ENCODE measurements around the gene TMEM132E.

The TMEM132E gene

DNA sequence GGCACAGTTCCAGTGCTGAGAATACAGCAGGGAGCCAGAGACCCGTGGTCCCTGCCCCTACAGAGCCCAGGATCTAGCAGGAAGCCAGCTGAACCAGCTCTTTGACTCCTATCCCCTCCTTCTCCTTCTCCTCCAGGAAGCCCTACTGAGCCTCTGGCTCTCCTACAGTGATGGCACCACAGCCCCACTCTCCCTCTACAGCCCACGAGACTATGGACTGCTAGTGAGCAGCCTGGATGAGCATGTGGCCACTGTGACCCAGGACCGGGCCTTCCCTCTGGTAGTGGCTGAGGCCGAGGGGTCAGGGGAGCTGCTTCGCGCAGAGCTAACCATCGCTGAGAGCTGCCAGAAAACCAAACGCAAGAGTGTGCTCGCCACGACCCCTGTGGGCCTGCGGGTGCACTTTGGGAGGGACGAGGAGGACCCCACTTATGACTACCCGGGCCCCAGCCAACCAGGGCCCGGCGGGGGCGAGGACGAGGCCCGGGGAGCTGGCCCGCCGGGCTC is 57.7 kb downstream of the TMEM132E start:
- no peak for DNase-seq

DNA sequence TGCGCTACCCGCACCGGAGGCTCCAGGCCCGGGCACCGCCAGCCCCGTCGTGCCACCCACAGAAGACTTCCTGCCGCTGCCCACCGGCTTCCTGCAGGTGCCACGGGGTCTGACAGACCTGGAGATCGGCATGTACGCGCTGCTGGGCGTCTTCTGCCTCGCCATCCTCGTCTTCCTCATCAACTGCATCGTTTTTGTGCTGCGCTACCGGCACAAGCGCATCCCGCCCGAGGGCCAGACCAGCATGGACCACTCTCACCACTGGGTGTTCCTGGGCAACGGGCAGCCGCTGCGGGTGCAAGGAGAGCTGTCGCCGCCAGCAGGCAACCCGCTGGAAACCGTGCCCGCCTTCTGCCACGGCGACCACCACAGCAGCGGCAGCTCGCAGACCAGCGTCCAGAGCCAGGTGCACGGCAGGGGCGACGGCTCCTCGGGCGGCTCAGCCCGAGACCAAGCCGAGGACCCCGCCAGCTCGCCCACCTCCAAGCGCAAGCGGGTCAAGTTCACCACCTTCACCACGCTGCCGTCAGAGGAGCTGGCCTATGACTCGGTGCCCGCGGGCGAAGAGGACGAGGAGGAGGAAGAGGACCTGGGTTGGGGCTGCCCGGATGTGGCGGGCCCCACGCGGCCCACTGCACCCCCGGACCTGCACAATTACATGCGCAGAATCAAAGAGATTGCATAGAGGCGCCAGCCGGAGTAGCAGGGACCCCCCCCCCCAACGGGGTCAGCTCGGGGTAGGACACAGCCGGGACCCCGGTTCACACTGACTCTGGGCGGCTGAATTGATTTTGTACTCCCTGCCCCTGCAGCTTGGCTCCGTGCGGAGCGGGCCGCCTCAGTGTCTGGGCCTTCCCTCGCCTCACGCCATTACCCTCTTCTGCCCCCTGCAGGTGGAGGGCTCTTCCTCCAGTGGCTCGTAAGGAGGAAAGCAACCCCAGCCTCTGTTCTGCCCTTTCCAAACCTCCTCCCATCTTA is 58.5 kb downstream of the TMEM132E start:
- DNase-seq: peak; percentile 79

- no peak for DNase-seq
Observed at GRCh38 chr17:34638526-34639260, 59.3 kb downstream of the TMEM132E start.

DNA sequence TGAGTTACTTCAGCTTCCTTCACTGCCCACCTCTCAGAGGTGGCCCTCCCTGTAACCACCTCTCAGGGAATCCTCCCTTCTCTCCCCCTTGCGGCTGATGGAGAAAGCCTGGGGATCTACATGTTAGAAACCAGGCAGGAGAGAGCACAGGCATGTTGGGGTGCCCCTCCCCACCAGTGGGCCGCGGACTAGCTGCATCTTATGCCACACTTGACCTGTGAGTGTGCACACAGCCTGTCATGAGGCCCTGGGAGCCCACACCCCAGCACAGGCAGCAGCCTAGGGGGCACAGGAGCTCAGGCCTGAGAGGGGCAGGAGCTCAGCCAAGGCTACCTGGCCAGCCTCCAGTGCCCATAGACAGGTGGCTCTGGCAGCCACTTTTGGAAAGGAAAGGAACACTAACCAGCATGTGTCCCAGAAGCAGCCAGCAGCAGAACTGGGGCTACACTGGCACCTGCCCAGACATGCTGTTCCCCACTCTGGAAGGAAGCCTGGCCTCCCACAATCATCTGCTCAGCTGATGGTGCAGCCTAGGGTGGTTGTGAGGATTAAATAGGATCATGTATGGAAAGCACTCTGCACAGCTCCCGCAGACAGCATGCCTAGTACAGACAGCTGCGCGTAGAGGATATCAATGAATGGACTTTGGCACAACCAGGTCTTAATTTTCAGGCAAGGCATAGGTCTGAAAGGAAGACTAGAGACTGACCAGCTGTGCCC is 60.5 kb downstream of the TMEM132E start:
- DNase-seq: no peak

- no peak for DNase-seq
Observed at GRCh38 chr17:34641368-34641767, 62.0 kb downstream of the TMEM132E start.

DNA sequence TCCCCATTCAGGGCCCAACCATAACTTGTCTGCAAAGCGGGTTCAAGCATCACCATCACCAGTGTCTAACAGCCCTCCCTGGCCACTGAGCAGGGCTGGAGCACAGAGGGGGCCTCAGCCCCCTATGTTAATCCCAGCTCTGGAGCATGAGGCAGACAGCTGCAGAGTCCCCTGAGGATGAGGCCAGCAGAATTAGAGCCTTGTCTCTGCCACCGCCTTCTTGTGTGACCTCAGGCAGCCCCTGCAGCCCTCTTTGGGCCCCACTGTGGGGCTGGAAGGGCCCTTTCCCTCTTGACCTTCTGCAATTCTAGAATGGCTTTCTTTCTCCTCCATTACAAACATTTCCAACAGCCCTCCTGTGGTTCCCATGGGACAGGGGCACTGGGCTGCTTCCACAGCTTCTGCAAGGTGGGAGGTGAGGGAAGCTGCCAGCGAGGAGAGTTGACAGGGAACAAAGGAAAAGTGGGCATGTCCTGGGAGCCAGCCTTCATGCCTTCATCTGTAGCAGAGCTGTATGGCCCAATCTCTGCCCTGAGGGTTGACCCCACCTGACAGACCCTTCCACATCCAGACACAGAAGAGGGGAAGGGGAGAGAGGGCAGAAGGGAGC is 65.7 kb downstream of the TMEM132E start:
- no peak for DNase-seq

GRCh38 chr17:34645594-34645993 is 66.2 kb downstream of the TMEM132E start:
- no peak for DNase-seq

- DNase-seq: no peak
Observed at GRCh38 chr17:34647511-34647910, 68.1 kb downstream of the TMEM132E start.

DNA sequence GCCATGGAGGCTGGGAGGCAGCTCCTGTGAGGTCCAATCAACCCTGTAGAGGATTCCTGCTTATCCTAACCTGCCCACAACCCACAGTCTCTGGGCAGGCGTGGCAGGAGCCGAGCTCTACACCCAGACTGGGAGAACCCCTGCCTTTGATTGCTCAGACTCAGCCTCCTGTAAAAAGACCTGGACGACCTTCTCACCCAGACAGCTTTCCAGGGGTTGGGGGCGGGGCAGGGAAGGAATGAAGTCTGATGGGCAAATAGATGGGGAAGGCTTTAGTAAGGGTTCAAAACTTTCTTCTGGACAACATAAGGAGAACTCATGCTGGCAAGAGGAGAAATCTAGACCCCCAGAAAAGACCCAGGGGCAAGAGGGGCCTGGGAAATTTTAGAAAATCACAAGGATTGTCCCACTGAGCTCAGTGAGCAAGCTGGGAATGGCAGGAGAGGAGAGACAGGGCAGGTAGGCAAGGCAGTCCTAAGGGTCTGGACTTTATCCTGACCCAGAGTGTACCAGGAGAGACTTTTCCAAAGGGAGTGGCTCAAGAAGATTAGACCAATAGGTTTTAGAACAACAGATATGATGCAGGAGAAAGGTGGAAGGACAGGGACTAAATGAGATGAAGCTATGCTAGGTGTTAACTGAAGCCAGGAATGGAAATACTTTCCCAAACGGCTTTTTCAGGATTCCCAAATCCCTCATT is 70.8 kb downstream of the TMEM132E start:
- no peak for DNase-seq

GRCh38 chr17:34651402-34651811 is 72.0 kb downstream of the TMEM132E start:
- DNase-seq: no peak

GRCh38 chr17:34652021-34652555 is 72.7 kb downstream of the TMEM132E start:
- no peak for DNase-seq

- no peak for DNase-seq
Observed at GRCh38 chr17:34653511-34653910, 74.1 kb downstream of the TMEM132E start.

DNA sequence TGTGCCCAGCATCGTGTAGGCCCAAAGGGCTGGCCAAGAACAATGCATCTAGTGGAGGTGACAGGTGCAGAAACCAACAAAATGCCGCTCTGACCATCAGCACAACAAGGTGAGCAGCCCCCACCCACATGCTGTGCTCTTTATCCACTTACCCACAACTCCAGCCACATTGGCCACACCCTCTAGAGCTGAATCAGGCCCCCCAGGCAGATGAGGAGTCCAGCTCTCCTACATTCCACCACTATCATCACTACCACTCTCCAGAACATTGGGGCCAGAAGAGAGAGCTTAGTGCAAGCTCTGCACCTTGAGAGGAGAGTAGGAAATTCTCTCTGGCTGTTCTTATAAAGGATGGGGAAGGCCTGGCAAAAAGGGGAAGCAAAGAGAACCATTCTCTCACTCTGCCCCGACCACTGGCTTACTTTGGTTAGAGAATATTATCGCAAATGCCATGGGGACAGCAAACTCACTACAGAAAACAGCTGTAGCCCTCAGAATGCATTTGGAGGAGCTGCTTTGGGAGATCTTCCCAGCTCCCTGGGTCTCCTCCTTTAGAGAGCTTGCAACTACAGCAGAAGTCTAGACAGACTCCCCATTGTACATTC is 75.0 kb downstream of the TMEM132E start:
- DNase-seq: no peak

DNA sequence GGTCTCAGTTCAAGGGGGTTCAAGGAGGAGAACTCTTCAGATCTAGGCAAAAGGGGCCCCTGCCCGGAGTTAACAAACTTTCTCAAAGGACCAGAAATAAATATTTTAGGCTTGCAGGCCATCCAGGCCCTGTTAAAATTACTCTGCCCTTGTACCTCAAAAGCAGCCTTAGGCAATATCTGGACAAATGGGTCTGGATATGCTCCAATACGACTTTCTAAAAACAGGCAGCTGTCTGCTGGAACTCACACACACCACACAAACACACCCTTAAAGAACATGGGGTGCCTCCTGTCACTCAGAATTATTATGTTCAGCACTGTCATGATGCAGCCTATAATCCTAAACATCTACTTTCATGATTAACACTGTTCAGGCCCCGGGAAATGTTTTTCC is 75.5 kb downstream of the TMEM132E start:
- no peak for DNase-seq

- no peak for DNase-seq
Observed at GRCh38 chr17:34656801-34657200, 77.4 kb downstream of the TMEM132E start.

DNA sequence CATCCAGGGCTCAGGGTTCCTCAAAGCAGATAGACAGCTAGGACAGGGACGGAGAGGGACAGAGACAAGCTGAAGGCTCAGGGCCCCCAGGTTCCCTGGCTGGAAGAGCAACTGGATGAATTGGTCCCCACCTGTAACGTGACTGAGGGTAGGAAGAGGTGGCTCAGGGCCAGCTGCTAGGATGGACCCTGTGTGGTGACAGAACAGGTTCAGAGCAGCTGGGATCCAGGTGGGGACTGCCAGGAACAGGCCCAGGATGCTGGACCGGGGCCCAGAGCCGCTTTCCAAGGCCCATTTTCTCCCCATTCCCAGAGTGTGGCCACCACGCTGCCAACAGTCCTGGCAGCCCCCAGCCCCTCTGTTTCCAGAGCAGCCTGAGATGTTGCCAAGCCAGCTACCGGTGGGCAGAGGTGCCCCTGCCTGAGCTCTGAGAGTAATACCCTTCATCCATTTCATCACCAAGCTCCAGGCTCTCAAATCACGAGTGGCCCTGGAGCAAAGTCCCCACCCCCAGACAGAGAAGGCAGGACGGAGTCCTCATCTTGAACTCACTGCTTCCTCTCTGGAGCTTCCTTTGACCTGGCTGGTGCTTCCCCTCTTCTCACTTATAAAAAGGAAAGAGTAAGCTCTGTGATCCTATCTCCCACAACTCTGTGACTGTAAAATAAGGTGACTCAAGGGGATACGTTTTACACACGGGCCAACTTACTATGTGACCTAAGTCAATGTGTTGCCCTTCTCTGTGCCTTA is 79.6 kb downstream of the TMEM132E start:
- no peak for DNase-seq

GRCh38 chr17:34663714-34664113 is 84.3 kb downstream of the TMEM132E start:
- no peak for DNase-seq

- peak; percentile 3 for DNase-seq
Observed at GRCh38 chr17:34665150-34665806, 85.9 kb downstream of the TMEM132E start.

- DNase-seq: no peak
Observed at GRCh38 chr17:34665819-34666763, 86.7 kb downstream of the TMEM132E start.

Data from stimulated activated CD4-positive, alpha-beta T cell treated with anti-CD3 and anti-CD28 coated beads, Interleukin-1b, Interleukin-23, amount 100 ng/mL, for 48 hours (primary cell).